HG03095 (cell line): Measurements from ENCODE around the gene CAPN13.
"Not testable (repeated sequence)": the region's sequence is repeated elsewhere in the genome, so short reads cannot be mapped to it uniquely, and the experiment has no call there.

Experiments
- ATAC-seq: cut with Tn5 transposase; IDR thresholded peaks from one replicate; pipeline ENCODE4 v1.9.1; 2021; ENCODE audit warnings: moderate library complexity; ENCODE audit not compliant: unreplicated experiment

CAPN13 gene

GRCh38 chr2:30705711-30706533, 101.3 kb downstream of the CAPN13 start:
- ATAC-seq = no peak

- no peak for ATAC-seq
Measured at GRCh38 chr2:30705056-30705455, 102.2 kb downstream of the CAPN13 start.

- no peak for ATAC-seq
Measured at GRCh38 chr2:30704309-30705020, 102.8 kb downstream of the CAPN13 start.

GRCh38 chr2:30702694-30703093, 104.6 kb downstream of the CAPN13 start:
- ATAC-seq = no peak

- no peak for ATAC-seq
Measured at GRCh38 chr2:30701782-30702181, 105.5 kb downstream of the CAPN13 start.

GRCh38 chr2:30697242-30698103, 109.8 kb downstream of the CAPN13 start:
- not testable (repeated sequence) for ATAC-seq

- no peak for ATAC-seq
Measured at GRCh38 chr2:30695749-30696148, 111.5 kb downstream of the CAPN13 start.

GRCh38 chr2:30694286-30695055, 112.8 kb downstream of the CAPN13 start:
- no peak for ATAC-seq

- no peak for ATAC-seq
Measured at GRCh38 chr2:30693821-30694281, 113.4 kb downstream of the CAPN13 start.

- no peak for ATAC-seq
Measured at GRCh38 chr2:30692829-30693275, 114.4 kb downstream of the CAPN13 start.

- ATAC-seq = no peak
Measured at GRCh38 chr2:30691948-30692828, 115.1 kb downstream of the CAPN13 start.

GRCh38 chr2:30691091-30691947, 115.9 kb downstream of the CAPN13 start:
- ATAC-seq = no peak

GRCh38 chr2:30690126-30690561, 117.1 kb downstream of the CAPN13 start:
- no peak for ATAC-seq

- ATAC-seq = no peak
Measured at GRCh38 chr2:30689496-30690125, 117.6 kb downstream of the CAPN13 start.

GRCh38 chr2:30688956-30689401, 118.3 kb downstream of the CAPN13 start:
- ATAC-seq = no peak

GRCh38 chr2:30686669-30687068, 120.6 kb downstream of the CAPN13 start:
- no peak for ATAC-seq

- ATAC-seq = no peak
Measured at GRCh38 chr2:30686000-30686399, 121.2 kb downstream of the CAPN13 start.

- no peak for ATAC-seq
Measured at GRCh38 chr2:30684996-30685395, 122.2 kb downstream of the CAPN13 start.
